GM19025 (cell line): ENCODE measurements around the gene KIAA0319L.

Source experiments
- ATAC-seq: cut with Tn5 transposase; IDR thresholded peaks from one replicate; pipeline ENCODE4 v1.9.1; 2021; ENCODE audit warnings: mild to moderate bottlenecking, low read depth, moderate library complexity; ENCODE audit not compliant: unreplicated experiment

The KIAA0319L gene

DNA sequence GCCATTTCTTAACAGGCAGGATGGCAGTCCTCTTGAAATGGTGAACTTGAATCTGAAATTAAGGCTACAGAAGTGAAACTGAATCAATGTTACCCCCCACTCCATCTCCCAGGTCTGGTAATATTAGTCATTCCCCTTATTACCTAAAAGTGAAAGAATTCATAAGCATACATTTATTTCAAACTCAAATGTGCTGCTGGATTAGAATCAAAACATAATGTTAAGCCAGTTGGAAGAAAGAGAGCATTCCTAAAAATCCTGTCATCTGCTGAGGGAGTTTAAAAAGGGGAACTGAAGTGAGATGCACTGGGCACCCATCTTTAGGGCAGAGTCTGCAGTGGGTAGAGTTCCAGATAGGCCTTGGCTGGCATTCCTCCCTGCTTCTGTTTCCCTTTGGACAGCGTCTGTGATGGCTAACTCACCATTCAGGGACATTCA, 17.4 kb downstream of the KIAA0319L start:
- ATAC-seq: no peak

GRCh38 chr1:35539073-35539823, 18.0 kb downstream of the KIAA0319L start:
- no peak for ATAC-seq

- ATAC-seq: no peak
Measured at GRCh38 chr1:35537806-35538205, 19.4 kb downstream of the KIAA0319L start.

DNA sequence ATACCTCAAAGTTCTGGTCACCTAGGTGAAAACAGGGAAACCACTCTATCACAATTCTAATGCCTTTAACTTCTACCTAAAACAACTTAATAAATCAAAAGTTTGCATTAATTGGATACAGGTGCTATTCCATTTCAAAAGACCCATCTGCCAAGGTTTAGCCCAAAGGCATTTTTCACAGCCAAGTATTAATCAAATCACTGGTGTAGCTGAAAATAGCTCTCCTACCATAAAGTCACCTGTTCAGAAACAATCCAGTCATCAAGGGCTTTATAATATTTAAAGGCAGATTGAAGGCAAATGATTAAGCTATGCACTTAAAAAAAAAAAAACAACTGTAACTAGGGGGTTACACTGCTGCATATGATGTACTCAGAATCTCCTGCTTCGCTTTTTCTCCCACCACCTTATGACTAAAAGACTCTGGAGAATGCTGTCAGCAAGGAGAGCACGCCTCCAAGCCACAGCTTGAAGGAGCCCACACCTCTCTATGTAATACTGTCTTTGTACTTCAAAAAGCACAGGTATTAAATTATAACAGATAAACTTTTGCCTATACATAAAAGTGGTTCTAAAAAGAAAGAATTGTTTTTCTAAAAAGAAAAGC, 20.5 kb downstream of the KIAA0319L start:
- ATAC-seq: no peak

DNA sequence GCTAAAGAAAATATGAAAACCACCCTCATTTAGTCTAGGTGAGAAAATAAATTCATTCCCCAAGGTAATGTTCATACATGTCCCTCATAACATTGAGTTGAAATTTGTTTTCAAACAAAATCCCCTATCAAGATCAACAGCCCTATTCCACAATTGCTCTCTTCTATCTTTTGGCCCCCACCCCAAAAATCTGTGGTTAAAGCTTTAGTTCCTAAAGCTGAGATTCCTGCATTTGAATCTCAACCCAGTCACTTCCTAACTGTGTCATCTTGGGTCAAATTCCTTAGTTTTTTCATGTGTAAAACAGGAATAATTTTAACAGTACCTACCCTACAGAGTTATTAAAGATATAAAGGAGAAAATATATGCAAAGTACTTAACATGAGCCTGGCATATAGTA, 22.0 kb downstream of the KIAA0319L start:
- ATAC-seq: no peak

DNA sequence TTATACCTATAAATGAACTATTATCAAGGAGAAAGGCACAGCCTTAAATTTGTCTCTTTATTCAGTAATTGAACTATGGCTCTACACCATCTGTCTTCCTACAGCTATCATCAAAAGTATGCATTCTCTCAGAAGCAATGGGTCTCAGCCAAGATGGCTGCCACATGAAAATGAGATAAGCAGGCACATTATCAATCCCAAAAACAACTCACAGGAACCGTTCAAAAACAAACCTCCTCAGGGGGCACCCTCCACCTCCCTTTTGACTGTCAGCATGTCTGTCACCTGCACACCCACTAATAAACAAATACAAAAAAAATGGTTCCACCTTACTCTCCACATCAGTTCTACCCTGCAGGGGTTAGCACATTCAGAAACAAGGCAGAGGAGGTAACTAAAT, 23.6 kb downstream of the KIAA0319L start:
- no peak for ATAC-seq

- ATAC-seq: no peak
Measured at GRCh38 chr1:35532497-35533223, 24.5 kb downstream of the KIAA0319L start.

DNA sequence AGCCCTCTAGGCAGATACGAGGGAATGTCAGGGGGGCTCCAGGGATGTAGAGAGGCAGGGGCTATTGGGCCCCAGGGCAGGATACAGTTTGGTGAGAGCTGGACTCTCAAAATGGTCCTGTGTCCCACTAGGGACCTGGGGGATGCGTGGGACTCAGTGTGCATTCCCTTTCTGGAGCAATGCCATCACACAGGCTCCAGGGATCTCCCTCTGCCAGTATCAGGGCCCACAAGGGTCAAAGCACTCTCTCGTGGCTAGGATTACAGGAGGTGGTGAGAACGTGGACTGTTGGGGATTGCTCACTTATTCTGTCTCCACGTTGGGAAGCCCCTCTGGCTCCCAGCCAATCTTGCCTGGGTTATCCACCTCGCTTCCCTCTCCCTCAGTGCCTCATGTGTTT, 25.8 kb downstream of the KIAA0319L start:
- ATAC-seq: no peak

- ATAC-seq: no peak
Measured at GRCh38 chr1:35530946-35531345, 26.3 kb downstream of the KIAA0319L start.

- no peak for ATAC-seq
Measured at GRCh38 chr1:35530168-35530567, 27.0 kb downstream of the KIAA0319L start.

- no peak for ATAC-seq
Measured at GRCh38 chr1:35524106-35524505, 33.1 kb downstream of the KIAA0319L start.

- ATAC-seq: no peak
Measured at GRCh38 chr1:35519432-35519831, 37.8 kb downstream of the KIAA0319L start.

- ATAC-seq: no peak
Measured at GRCh38 chr1:35518183-35518582, 39.0 kb downstream of the KIAA0319L start.

DNA sequence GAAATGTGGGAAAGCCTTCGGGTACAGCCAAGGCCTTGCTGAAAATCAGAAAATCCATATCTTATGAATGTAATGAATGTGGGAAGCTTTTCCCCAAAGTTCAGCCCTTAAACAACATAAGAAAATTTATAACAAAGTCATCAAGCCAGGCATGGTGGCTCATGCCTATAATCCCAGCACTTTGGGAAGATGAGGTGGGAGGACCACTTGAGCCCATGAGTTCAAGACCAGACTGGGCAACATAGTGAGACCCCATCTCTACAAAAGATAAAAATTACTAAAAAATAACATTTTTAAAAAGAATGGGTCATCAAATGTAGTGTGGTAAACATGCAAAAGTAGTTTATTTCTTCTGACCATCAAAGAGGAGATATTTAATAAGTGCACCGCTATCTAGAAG, 45.9 kb downstream of the KIAA0319L start:
- no peak for ATAC-seq

DNA sequence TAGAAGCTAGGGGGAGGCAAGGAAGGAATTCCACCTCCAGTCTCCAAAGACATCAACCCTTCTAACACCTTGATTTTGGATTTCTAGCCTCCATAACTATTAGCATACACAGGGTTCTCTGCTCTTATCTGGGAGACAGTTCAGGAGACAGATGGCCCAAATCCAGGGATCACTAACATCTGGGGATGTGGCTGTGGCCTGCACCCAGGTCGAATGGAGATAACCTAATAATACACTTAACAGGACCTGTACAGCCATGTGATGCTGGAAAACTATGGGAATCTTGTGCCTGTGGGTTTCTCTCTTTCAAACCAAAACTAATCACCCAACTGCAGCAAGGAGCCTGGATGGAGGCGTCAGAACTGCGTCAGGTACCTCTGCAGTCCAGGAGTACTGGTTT, 47.6 kb downstream of the KIAA0319L start:
- no peak for ATAC-seq

DNA sequence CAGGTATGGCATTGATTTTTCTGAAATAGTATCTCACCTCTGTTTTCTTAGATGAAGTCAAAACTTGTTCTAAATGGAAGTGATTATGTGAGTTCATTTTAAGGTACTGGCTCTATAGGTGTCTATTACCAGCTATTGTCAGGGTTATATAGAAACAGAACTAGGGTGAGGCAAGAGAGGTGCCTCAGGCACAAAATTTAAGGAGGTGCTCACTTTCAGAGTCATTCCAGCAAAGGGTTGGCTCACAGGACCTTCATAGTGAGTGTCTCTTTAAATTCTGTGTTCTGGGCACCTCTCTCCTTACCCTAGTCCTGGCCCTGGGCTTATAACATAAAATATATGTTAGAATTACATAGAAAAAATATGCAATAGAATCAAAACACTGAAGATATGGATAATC, 49.3 kb downstream of the KIAA0319L start:
- ATAC-seq: no peak

DNA sequence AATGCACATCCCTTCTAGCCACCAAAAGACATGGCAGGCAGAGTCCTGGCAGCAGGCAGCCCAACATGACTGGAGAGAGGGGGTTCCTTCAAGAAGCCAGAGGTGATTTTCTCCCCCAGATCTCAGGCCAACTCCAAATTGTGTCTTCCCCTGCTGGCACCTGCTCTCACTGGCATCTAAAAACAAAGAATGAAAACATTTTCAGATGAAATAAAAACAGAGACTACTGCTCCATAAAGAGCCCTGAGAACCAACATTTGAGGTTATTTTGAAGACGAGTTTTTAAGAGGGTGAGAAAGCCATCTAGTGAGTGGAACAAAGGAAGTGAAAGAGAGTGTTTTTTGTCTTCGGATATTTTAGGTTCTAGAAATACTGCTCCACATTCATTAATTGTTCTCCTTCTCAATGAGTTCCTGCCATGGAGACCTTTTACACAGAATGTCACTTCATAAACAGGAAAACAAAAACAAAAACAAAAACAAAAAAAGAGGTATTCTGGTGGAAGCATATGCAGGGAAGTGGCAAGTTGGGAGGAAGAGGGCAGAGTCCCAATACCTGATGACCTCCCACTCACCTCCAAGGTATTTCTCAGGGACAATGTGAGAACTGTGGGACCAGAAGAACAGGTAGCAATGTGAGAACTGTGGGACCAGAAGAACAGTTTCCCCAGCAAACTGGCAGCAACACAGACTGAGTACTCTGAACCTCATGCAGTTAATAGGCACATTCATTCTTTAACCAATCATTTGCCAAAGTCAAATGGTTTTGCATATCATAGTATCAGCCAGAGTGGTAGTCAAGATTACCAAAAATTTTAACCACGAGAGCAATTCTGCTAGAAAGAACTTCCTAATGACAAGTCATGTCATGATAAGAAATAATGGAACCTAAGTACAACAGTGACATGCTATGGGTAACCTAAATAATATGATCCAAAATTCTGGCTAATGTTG, 50.0 kb downstream of the KIAA0319L start:
- no peak for ATAC-seq

DNA sequence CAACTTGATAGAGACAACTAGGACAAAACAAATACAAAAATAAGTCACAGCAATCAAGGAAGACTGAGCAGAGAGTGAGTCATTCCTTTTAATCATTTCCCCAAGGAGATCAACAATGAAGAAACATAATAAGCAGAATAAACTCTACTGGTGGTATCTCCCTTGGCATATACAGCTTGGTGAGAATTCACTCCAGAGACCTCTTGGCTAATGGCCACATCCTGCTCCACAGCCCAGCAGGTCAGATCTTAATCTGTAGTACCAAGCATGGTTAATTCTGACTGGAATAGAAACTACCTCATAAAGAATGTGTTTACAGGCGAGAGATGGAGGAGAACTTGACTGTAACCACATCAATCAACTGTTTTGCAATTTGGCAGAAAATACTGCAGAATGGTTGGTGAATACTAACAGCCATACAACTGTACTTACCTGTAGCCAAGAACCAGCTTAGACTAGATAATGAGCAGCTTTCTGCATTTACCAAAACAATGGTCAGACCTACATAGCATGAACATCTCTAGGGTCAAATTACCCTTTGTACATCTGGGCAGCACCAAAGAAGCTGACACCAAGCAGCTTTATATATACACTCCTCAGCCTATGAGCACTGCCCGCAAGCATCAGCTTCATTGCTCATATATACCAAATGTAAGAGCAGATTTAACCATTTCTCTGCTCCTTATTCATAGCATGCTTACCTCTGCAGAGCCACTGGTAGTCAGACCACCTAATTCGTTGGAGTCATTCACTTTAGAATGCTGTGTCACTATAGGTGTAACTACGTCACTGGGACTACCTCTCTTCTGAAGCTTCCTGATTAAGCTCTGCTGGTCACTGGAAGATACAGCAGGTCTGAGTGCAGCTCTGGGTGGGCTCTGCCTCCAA, 51.0 kb downstream of the KIAA0319L start:
- ATAC-seq: no peak

DNA sequence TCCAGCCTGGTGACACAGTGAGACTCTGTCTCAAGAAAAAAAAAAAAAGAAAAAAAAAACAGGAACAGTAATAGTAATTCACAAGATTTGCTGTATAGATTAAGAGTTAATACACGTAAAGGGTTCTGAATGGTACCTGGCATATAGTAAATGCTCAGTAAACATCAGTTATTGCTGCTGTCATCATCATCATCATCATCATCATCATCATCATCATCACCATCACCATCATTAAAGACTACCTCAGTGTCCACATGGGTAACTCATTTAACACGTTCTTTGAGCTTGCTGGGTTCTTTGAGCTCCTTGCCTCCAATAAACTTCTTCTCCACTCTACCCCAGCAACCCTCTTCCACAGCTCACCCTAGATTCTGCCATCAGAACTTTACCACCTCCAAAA, 55.0 kb downstream of the KIAA0319L start:
- no peak for ATAC-seq

DNA sequence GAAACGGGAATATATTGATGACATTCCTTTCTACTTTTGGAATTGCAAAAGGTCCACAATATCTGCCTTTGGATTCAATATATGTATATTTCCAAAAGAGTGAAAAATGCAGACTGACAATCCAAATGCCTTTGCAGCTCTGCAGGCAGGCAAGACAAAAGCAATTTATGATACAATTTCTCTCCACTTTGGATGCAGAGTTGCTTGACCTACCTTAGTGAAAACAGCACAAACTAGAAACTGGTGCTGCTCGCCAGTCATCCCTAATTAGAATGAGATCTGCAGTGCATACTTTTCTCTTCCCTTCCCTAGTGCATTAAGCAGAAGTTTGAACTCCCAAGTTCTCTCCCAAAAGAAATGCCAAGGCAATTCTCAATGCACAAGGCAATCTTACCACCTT, 56.8 kb downstream of the KIAA0319L start:
- ATAC-seq: no peak
